ENCODE data around the gene VOPP1. TPM values are rescaled to one million over a fixed set of nuclear protein-coding genes. Genes with fewer than 3 reads are reported as not detected.

The VOPP1 gene
- total RNA-seq, 2 experiments from 2014 or later, result 49.6 to 53.1 TPM

- Mint-ChIP-seq H3K36me3 (ENCODE audit: low read depth) (peaks cover 83% of the 10 kb centered on the region), H3K27ac (peak overlapping the region; percentile 20), H3K4me3 (no peak overlapping the region), H3K27me3 (no peaks in the 10 kb centered on the region), H3K4me1 (ENCODE audit: low read depth) (peaks cover 63% of the 10 kb centered on the region), H3K9me3 (no peaks in the 10 kb centered on the region)
- DNase-seq (no peak), ATAC-seq (ENCODE audit: poor library complexity) (no peak)
- Histone ChIP-seq H3K4me3 (ENCODE audit: low read length) (no peak overlapping the region), H3K27ac (ENCODE audit: low read depth in 1 of 2, low read length in 2 of 2) (no peak overlapping the region), H3K36me3 (ENCODE audit: insufficient read depth, low read length) (peaks cover 64% of the 10 kb centered on the region), H3K9me3 (ENCODE audit: control insufficient read depth in 1 of 2, insufficient read depth in 1 of 2, low read length in 2 of 2) (no peaks in the 10 kb centered on the region), H3K27me3 (ENCODE audit: control insufficient read depth in 1 of 2, insufficient read depth in 2 of 2, low read length in 2 of 2) (no peaks in the 10 kb centered on the region), H3K4me1 (ENCODE audit: insufficient read depth, low read length) (peaks cover 36% of the 10 kb centered on the region)
- POLR2A ChIA-PET, result interaction anchor here (0.9 kb wide), 1 partner anchor 76 kb away, joined by 3 read pairs; no protein-coding TSS in a partner anchor
- no peak for TF ChIP-seq CTCF (IDR thresholded peaks at IDR 0.05)
- CTCF ChIA-PET, result no interaction called here
- intact Hi-C loops (cut with DNase I, micrococcal nuclease), result loop anchor here in 1 of 2 experiments (5.0 kb wide), 1 partner anchor 60 kb away; no protein-coding TSS in a partner anchor
Observed at GRCh38 chr7:55496906-55497305, 75.4 kb downstream of the VOPP1 start.

GRCh38 chr7:55494951-55495350, 77.4 kb downstream of the VOPP1 start:
- H3K4me3 Mint-ChIP-seq, result no peak overlapping the region
- Histone ChIP-seq H3K27me3 (ENCODE audit: control insufficient read depth in 1 of 2, insufficient read depth in 2 of 2, low read length in 2 of 2) (no peaks in the 10 kb centered on the region), H3K36me3 (ENCODE audit: insufficient read depth, low read length) (peaks cover 80% of the 10 kb centered on the region), H3K27ac (ENCODE audit: low read depth in 1 of 2, low read length in 2 of 2) (no peak overlapping the region), H3K9me3 (ENCODE audit: control insufficient read depth in 1 of 2, insufficient read depth in 1 of 2, low read length in 2 of 2) (no peaks in the 10 kb centered on the region), H3K4me3 (ENCODE audit: low read length) (no peak overlapping the region), H3K4me1 (ENCODE audit: insufficient read depth, low read length) (peaks cover 35% of the 10 kb centered on the region)
- no peak for TF ChIP-seq CTCF (IDR thresholded peaks at IDR 0.05)
- H3K4me1 Mint-ChIP-seq (ENCODE audit: low read depth), result peaks cover 51% of the 10 kb centered on the region
- peak overlapping the region; percentile 18 for H3K27ac Mint-ChIP-seq
- peaks cover 89% of the 10 kb centered on the region for H3K36me3 Mint-ChIP-seq (ENCODE audit: low read depth)
- H3K27me3 Mint-ChIP-seq, result no peaks in the 10 kb centered on the region
- POLR2A ChIA-PET, result interaction anchor here (0.8 kb wide), 1 partner anchor 19 kb away, joined by 3 read pairs; no protein-coding TSS in a partner anchor
- no peaks in the 10 kb centered on the region for H3K9me3 Mint-ChIP-seq
- ATAC-seq (ENCODE audit: poor library complexity) (no peak), DNase-seq (no peak)
- CTCF ChIA-PET, result no interaction called here
- intact Hi-C loops (cut with DNase I, micrococcal nuclease), result loop anchor here in 1 of 2 experiments (5.0 kb wide), 1 partner anchor 58 kb away; no protein-coding TSS in a partner anchor

- ChIA-PET CTCF (no interaction called here), POLR2A (no interaction called here)
- peaks cover 36% of the 10 kb centered on the region for H3K4me1 ChIP-seq (ENCODE audit: insufficient read depth, low read length)
- peaks cover 50% of the 10 kb centered on the region for H3K4me1 Mint-ChIP-seq (ENCODE audit: low read depth)
- H3K9me3 Mint-ChIP-seq, result no peaks in the 10 kb centered on the region
- no peak overlapping the region for H3K4me3 Mint-ChIP-seq
- no peak for TF ChIP-seq CTCF (IDR thresholded peaks at IDR 0.05)
- H3K27me3 ChIP-seq (ENCODE audit: control insufficient read depth in 1 of 2, insufficient read depth in 2 of 2, low read length in 2 of 2), result no peaks in the 10 kb centered on the region
- intact Hi-C loops (cut with DNase I, micrococcal nuclease), result no loop called here
- H3K4me3 ChIP-seq (ENCODE audit: low read length), result no peak overlapping the region
- H3K27me3 Mint-ChIP-seq, result no peaks in the 10 kb centered on the region
- no peak overlapping the region for H3K27ac Mint-ChIP-seq
- H3K36me3 Mint-ChIP-seq (ENCODE audit: low read depth), result peaks cover 92% of the 10 kb centered on the region
- no peak overlapping the region for H3K27ac ChIP-seq (ENCODE audit: low read depth in 1 of 2, low read length in 2 of 2)
- no peak for ATAC-seq (ENCODE audit: poor library complexity)
- peaks cover 86% of the 10 kb centered on the region for H3K36me3 ChIP-seq (ENCODE audit: insufficient read depth, low read length)
- H3K9me3 ChIP-seq (ENCODE audit: control insufficient read depth in 1 of 2, insufficient read depth in 1 of 2, low read length in 2 of 2), result no peaks in the 10 kb centered on the region
- DNase-seq, result no peak
Observed at GRCh38 chr7:55493408-55493807, 78.9 kb downstream of the VOPP1 start.

Measured in CD4-positive, alpha-beta T cell (primary cell).